H9 (cell line): ENCODE data around the gene RANBP3. TPM values are rescaled to one million over a fixed set of nuclear protein-coding genes. Genes with fewer than 3 reads are reported as not detected.

Experiments used
- DNase-seq: peaks from one replicate; pipeline ENCODE4 v3.0.0-alpha.2; 2017
- H2AFZ ChIP-seq: one replicate; pipeline ENCODE4 v1.6.1; 2013; ENCODE audit warnings: mild to moderate bottlenecking, low read length, control low read depth, moderate library complexity
- H2AK5ac ChIP-seq: 2 replicates; pipeline ENCODE4 v1.6.1; 2013; ENCODE audit warnings: low read length, control low read depth, mixed read lengths; ENCODE audit not compliant: insufficient read length
- H2BK120ac ChIP-seq: one replicate; pipeline ENCODE4 v1.6.1; 2013; ENCODE audit warnings: low read depth, mild to moderate bottlenecking, low read length, control low read depth, inconsistent platforms; ENCODE audit not compliant: poor library complexity, severe bottlenecking
- H2BK12ac ChIP-seq: 2 replicates; pipeline ENCODE4 v1.6.1; 2013; ENCODE audit warnings: low read length, control low read depth, mixed read lengths, low read depth; ENCODE audit not compliant: insufficient read length
- H2BK15ac ChIP-seq: 2 replicates; pipeline ENCODE4 v1.6.1; 2013; ENCODE audit warnings: low read depth, low read length, control low read depth
- H2BK20ac ChIP-seq: one replicate; pipeline ENCODE4 v1.6.1; 2013; ENCODE audit warnings: low read depth, mild to moderate bottlenecking, low read length, control low read depth, inconsistent platforms; ENCODE audit not compliant: poor library complexity, severe bottlenecking
- H2BK5ac ChIP-seq: 2 replicates; pipeline ENCODE4 v1.6.1; 2013; ENCODE audit warnings: low read length, control low read depth, mixed read lengths; ENCODE audit not compliant: insufficient read length
- H3K14ac ChIP-seq: 2 replicates; pipeline ENCODE4 v1.6.1; 2013; ENCODE audit warnings: low read length, control low read depth; ENCODE audit not compliant: insufficient read depth
- H3K18ac ChIP-seq: 2 replicates; pipeline ENCODE4 v1.6.1; 2013; ENCODE audit warnings: low read depth, mild to moderate bottlenecking, mixed read lengths, low read length, control low read depth; ENCODE audit not compliant: insufficient read length
- H3K23ac ChIP-seq: 2 replicates; pipeline ENCODE4 v1.6.1; 2013; ENCODE audit warnings: low read length, control low read depth, mixed read lengths, low read depth; ENCODE audit not compliant: insufficient read length
- H3K23me2 ChIP-seq: 2 replicates; pipeline ENCODE4 v1.6.1; 2013; ENCODE audit warnings: low read depth, mild to moderate bottlenecking, mixed read lengths, low read length, control low read depth; ENCODE audit not compliant: insufficient read length, poor library complexity, severe bottlenecking
- H3K27ac ChIP-seq: 2 replicates; pipeline ENCODE4 v1.5.1; 2013; ENCODE audit warnings: low read length, control low read depth, mixed read lengths, low read depth; ENCODE audit not compliant: insufficient read length
- H3K27me3 ChIP-seq: 2 replicates; pipeline ENCODE4 v1.6.1; 2013; ENCODE audit warnings: low read length, control low read depth, inconsistent platforms; ENCODE audit not compliant: insufficient read depth
- H3K4ac ChIP-seq: 2 replicates; pipeline ENCODE4 v1.6.1; 2013; ENCODE audit warnings: low read depth, mild to moderate bottlenecking, control low read depth, inconsistent platforms, low read length, moderate library complexity
- H3K4me1 ChIP-seq: 2 replicates; pipeline ENCODE4 v1.6.1; 2013; ENCODE audit warnings: low read length, control low read depth, inconsistent platforms; ENCODE audit not compliant: insufficient read depth
- H3K4me2 ChIP-seq: 2 replicates; pipeline ENCODE4 v1.6.1; 2013; ENCODE audit warnings: low read length, control low read depth, mixed read lengths; ENCODE audit not compliant: insufficient read length, insufficient read depth
- H3K56ac ChIP-seq: 2 replicates; pipeline ENCODE4 v1.6.1; 2013; ENCODE audit warnings: low read depth, mild to moderate bottlenecking, mixed read lengths, low read length, control low read depth; ENCODE audit not compliant: insufficient read length
- H3K79me1 ChIP-seq: 2 replicates; pipeline ENCODE4 v1.6.1; 2013; ENCODE audit warnings: low read depth, mild to moderate bottlenecking, moderate library complexity, low read length, control low read depth, inconsistent platforms; ENCODE audit not compliant: insufficient read depth, poor library complexity, severe bottlenecking
- H3K79me2 ChIP-seq: 2 replicates; pipeline ENCODE4 v1.6.1; 2013; ENCODE audit warnings: low read length, control low read depth, inconsistent platforms; ENCODE audit not compliant: insufficient read depth
- H3K9ac ChIP-seq: 2 replicates; pipeline ENCODE4 v1.6.1; 2013; ENCODE audit warnings: low read length, control low read depth, mixed read lengths; ENCODE audit not compliant: insufficient read length; ENCODE audit errors: extremely low read depth
- H3K9me3 ChIP-seq: one replicate; pipeline ENCODE4 v1.6.1; 2013; ENCODE audit warnings: low read depth, low read length, inconsistent platforms; ENCODE audit not compliant: control insufficient read depth
- H3T11ph ChIP-seq: one replicate; pipeline ENCODE4 v1.6.1; 2013; ENCODE audit warnings: mild to moderate bottlenecking, low read length, control low read depth, inconsistent platforms
- H4K20me1 ChIP-seq: one replicate; pipeline ENCODE4 v1.6.1; 2013; ENCODE audit not compliant: control insufficient read depth, insufficient read length, insufficient read depth
- H4K5ac ChIP-seq: 2 replicates; pipeline ENCODE4 v1.6.1; 2013; ENCODE audit warnings: low read depth, mild to moderate bottlenecking, mixed read lengths, low read length, control low read depth; ENCODE audit not compliant: insufficient read length
- H4K8ac ChIP-seq: replicated peaks from 2 replicates; pipeline ENCODE4 v1.6.1; 2013; ENCODE audit warnings: low read length, control low read depth, mixed read lengths, low read depth; ENCODE audit not compliant: insufficient read length
- H4K91ac ChIP-seq: 2 replicates; pipeline ENCODE4 v1.6.1; 2013; ENCODE audit warnings: low read depth, mild to moderate bottlenecking, moderate library complexity, mixed read lengths, low read length, control low read depth; ENCODE audit not compliant: insufficient read length
- H3K27ac Mint-ChIP-seq, 3 experiments: 2 replicates in 2 of 3; 3 replicates in 1 of 3; pipeline ENCODE4 v1.8.0; 2020 to 2021; ENCODE audit warnings: mixed read lengths in 3 of 3, mild to moderate bottlenecking in 1 of 3, moderate library complexity in 1 of 3
- H3K27me3 Mint-ChIP-seq: 2 replicates; pipeline ENCODE4 v1.8.0; 2021; ENCODE audit warnings: low read depth, mild to moderate bottlenecking, moderate library complexity, mixed read lengths
- H3K36me3 Mint-ChIP-seq, 3 experiments: 2 replicates in 2 of 3; 3 replicates in 1 of 3; pipeline ENCODE4 v1.8.0; 2020 to 2021; ENCODE audit warnings: low read depth in 3 of 3, mixed read lengths in 3 of 3; ENCODE audit not compliant: insufficient read depth in 1 of 3
- H3K4me1 Mint-ChIP-seq, 2 experiments: 2 replicates each; pipeline ENCODE4 v1.8.0; 2020; ENCODE audit warnings: mixed read lengths in 2 of 2
- H3K4me3 Mint-ChIP-seq, 2 experiments: 2 replicates in 1 of 2; 3 replicates in 1 of 2; pipeline ENCODE4 v1.8.0; 2020 to 2021; ENCODE audit warnings: mild to moderate bottlenecking in 2 of 2, mixed read lengths in 2 of 2, moderate library complexity in 1 of 2
- H3K9me3 Mint-ChIP-seq, 2 experiments: 2 replicates in 1 of 2; 3 replicates in 1 of 2; pipeline ENCODE4 v1.8.0; 2020; ENCODE audit warnings: mild to moderate bottlenecking in 2 of 2, mixed read lengths in 2 of 2, moderate library complexity in 1 of 2
- CTCF ChIP-seq: fragments of 200-600 bp; sonication (generic); conservative IDR thresholded peaks from 3 replicates; pipeline ENCODE4 v1.8.0; 2021; ENCODE audit warnings: antibody characterized with exemption, mild to moderate bottlenecking
- WGBS: extraction: QIAGEN DNeasy Blood & Tissue Kit; methylation state at CpG from one replicate; pipeline ENCODE4 v1.1.7; 2013; ENCODE audit warnings: missing lambda C conversion rate, low lambda C conversion rate, mixed read lengths; ENCODE audit not compliant: insufficient read length; ENCODE audit errors: extremely low coverage; 5-methylcytosine and 5-hydroxymethylcytosine counted together
- total RNA-seq: library from RNA; stranded (reverse); gene quantifications from 2 replicates; pipeline ENCODE4 v1.2.1, GENCODE V29; 2021

Gene RANBP3
- total RNA-seq, 1 experiment from 2014 or later, result 86.5 TPM

DNA sequence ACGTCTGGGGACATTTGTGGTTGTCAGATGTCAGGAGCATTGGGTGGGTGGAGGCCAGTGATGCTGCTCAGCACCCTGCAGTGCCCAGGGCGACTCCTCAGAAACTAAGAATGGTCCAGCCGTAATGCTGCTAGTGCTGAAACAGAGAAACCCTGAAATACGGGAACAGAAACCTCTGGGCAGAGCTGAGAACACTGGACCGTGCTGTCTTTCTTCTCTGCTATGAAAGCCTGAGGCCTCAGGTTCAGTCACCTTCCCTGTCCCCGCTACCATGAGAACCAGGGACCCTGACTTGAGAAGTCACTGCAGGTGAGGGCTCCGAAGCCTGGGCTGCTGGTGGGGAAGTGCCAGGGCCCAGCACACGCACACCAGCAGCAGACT lies 50.5 kb downstream of the RANBP3 start:
- H2BK5ac ChIP-seq, result no peak overlapping the region
- H3K23ac ChIP-seq, result no peak overlapping the region
- Mint-ChIP-seq H3K9me3 (no peaks in the 10 kb centered on the region), H3K27me3 (no peaks in the 10 kb centered on the region), H3K4me1 (no peaks in the 10 kb centered on the region), H3K27ac (no peak overlapping the region), H3K36me3 (peaks cover 37 to 88% (median 87%) of the 10 kb centered on the region in 3 experiments), H3K4me3 (no peak overlapping the region)
- H3K9ac ChIP-seq, result no peak overlapping the region
- no peaks in the 10 kb centered on the region for H3K9me3 ChIP-seq
- H3K14ac ChIP-seq, result no peak overlapping the region
- H4K20me1 ChIP-seq, result no peaks in the 10 kb centered on the region
- H3K27me3 ChIP-seq, result no peaks in the 10 kb centered on the region
- H3K4me2 ChIP-seq, result no peak overlapping the region
- no peak overlapping the region for H2AFZ ChIP-seq
- no peak overlapping the region for H2BK20ac ChIP-seq
- H2BK12ac ChIP-seq, result no peak overlapping the region
- no peak overlapping the region for H3K27ac ChIP-seq
- no CpG with 5 or more reads among the region's 8 CpGs for whole genome bisulfite sequencing
- H4K91ac ChIP-seq, result no peak overlapping the region
- H2BK120ac ChIP-seq, result no peak overlapping the region
- no peak overlapping the region for H4K8ac ChIP-seq
- H4K5ac ChIP-seq, result no peak overlapping the region
- no peak overlapping the region for H3K4ac ChIP-seq
- no peak for DNase-seq
- H3K79me1 ChIP-seq, result no peaks in the 10 kb centered on the region
- H3T11ph ChIP-seq, result no peak overlapping the region
- H3K23me2 ChIP-seq, result no peaks in the 10 kb centered on the region
- H3K56ac ChIP-seq, result no peak overlapping the region
- no peak overlapping the region for H2BK15ac ChIP-seq
- no peak overlapping the region for H3K18ac ChIP-seq
- H2AK5ac ChIP-seq, result no peak overlapping the region
- TF ChIP-seq CTCF, result no peak
- H3K4me1 ChIP-seq, result no peaks in the 10 kb centered on the region
- H3K79me2 ChIP-seq, result no peaks in the 10 kb centered on the region
